Muscle of leg (tissue), 11 donors: Measurements from ENCODE around the gene TMEM52. TPM values are rescaled to one million over a fixed set of nuclear protein-coding genes. Genes with fewer than 3 reads are reported as not detected.

Experiments
- DNase-seq: peaks from one replicate; pipeline ENCODE4 v3.0.0; 2013
- H3K27ac ChIP-seq: one replicate; pipeline ENCODE4 v1.5.1; 2013; ENCODE audit warnings: mild to moderate bottlenecking, low read length, control low read depth
- H3K27me3 ChIP-seq: one replicate; pipeline ENCODE4 v1.6.1; 2013; ENCODE audit warnings: low read length; ENCODE audit not compliant: control insufficient read depth, insufficient read depth
- H3K36me3 ChIP-seq: one replicate; pipeline ENCODE4 v1.6.1; 2013; ENCODE audit warnings: low read length; ENCODE audit not compliant: control insufficient read depth, insufficient read depth
- H3K4me1 ChIP-seq: one replicate; pipeline ENCODE4 v1.6.1; 2013; ENCODE audit warnings: low read length; ENCODE audit not compliant: control insufficient read depth, insufficient read depth
- H3K4me3 ChIP-seq: one replicate; pipeline ENCODE4 v1.5.1; 2013; ENCODE audit warnings: low read length, control low read depth
- H3K9me3 ChIP-seq: replicated peaks from 2 replicates; pipeline ENCODE4 v1.6.1; 2013; ENCODE audit warnings: low read depth, low read length; ENCODE audit not compliant: control insufficient read depth
- whole genome bisulfite sequencing: methylation state at CpG from one replicate; pipeline ENCODE4 v1.1.5; 2013; ENCODE audit warnings: missing lambda C conversion rate; ENCODE audit not compliant: insufficient coverage; 5-methylcytosine and 5-hydroxymethylcytosine counted together
- polyA plus RNA-seq, 8 donors: library from polyadenylated mRNA; unstranded; fragments of 120-200 nt; gene quantifications; one replicate each; pipeline versions ENCODE4 v1.2.1 to v1.2.3, GENCODE V29; 2013; ENCODE audit warnings: inconsistent platforms in 1 of 8, low replicate concordance in 1 of 8; ENCODE audit not compliant: insufficient read length in 8 of 8, insufficient read depth in 1 of 8
- total RNA-seq: library from RNA; stranded (reverse); fragments of 120-200 nt; gene quantifications from one replicate; pipeline ENCODE4 v1.2.4, GENCODE V29; 2013

The TMEM52 gene
- total and polyA plus RNA-seq, 9 donors, result 43.3 to 129 (median 84.8) TPM

GRCh38 chr1:1954015-1954414 is 34.9 kb upstream of the TMEM52 start:
- WGBS, result 84% methylated on average over 7 of the region's 9 CpGs
- no peak for DNase-seq
- Histone ChIP-seq H3K27me3 (peaks cover 6% of the 10 kb centered on the region), H3K4me1 (no peaks in the 10 kb centered on the region), H3K36me3 (no peaks in the 10 kb centered on the region), H3K27ac (no peak overlapping the region), H3K4me3 (no peak overlapping the region), H3K9me3 (no peaks in the 10 kb centered on the region)

DNA sequence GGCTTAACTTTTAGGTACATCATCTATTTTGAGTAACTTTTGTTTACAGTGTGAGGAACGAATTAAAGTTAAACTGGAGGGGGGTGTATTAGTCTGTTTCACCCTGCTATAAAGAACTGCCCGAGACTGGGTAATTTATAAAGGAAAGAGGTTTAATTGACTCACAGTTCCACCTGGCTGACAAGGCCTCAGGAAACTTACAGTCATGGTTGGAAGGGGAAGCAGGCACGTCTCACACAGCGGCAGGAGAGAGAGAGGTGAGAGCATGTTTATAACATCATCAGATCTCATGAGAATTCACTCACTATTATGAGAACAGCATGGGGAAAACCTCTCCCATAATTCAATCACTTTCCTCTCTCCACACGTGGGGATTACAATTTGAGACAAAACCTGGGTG is 31.9 kb upstream of the TMEM52 start:
- H3K27ac ChIP-seq, result no peak overlapping the region
- H3K27me3 ChIP-seq, result peaks cover 11% of the 10 kb centered on the region
- WGBS, result 48% methylated on average over 2 of the region's 5 CpGs
- no peaks in the 10 kb centered on the region for H3K36me3 ChIP-seq
- H3K4me3 ChIP-seq, result no peak overlapping the region
- DNase-seq, result no peak
- no peaks in the 10 kb centered on the region for H3K9me3 ChIP-seq
- H3K4me1 ChIP-seq, result peaks cover 17% of the 10 kb centered on the region

DNA sequence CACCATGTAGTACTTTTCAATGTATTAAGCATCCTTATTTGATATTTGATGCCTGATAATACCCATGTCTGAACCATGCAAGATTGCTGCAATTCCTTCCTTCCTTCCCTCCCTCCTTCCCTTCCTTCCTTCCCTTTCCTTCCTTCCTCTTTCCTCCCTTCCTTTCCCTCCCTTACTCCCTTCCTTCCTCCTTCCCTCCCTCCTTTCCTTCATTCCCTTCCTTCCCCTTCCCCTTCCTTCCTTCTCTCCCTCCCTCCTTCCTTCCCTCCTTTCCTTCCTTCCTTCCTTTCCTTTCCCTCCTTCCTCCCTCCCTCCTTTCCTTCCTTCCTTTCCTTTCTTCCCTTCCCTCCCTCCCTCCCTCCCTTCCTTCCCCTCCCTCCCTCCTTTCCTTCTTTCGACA is 29.7 kb upstream of the TMEM52 start:
- Histone ChIP-seq H3K4me1 (peaks cover 22% of the 10 kb centered on the region), H3K36me3 (no peaks in the 10 kb centered on the region), H3K4me3 (no peak overlapping the region), H3K27me3 (peaks cover 12% of the 10 kb centered on the region), H3K27ac (no peak overlapping the region), H3K9me3 (no peaks in the 10 kb centered on the region)
- no peak for DNase-seq
- whole genome bisulfite sequencing, result 29% methylated on average over 1 of the region's 1 CpG

DNA sequence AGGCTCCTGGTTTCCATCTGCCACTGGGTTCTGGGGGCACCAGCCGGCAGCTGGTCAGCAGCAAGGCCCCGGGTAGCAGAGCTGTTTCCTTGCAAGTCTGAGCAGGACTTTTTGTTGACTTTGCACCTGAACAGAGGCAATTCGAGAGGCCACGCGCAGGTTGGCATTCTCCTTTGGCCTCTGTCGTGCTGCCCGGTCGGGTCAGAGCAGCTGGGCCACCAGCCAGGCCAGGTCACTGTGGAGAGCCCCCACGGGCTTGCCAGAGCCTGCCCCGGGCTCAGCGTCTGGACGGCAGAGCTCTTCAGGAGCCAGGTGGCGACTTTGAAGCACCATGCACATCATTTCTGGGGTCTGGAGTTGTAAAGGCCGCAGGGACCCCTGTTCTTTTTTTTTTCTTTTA is 28.4 kb upstream of the TMEM52 start:
- Histone ChIP-seq H3K9me3 (no peaks in the 10 kb centered on the region), H3K27me3 (peaks cover 12% of the 10 kb centered on the region), H3K4me3 (no peak overlapping the region), H3K27ac (no peak overlapping the region), H3K36me3 (no peaks in the 10 kb centered on the region), H3K4me1 (peaks cover 25% of the 10 kb centered on the region)
- 59% methylated on average over 12 of the region's 14 CpGs for whole genome bisulfite sequencing
- DNase-seq, result no peak

- Histone ChIP-seq H3K27ac (no peak overlapping the region), H3K4me1 (peaks cover 28% of the 10 kb centered on the region), H3K4me3 (no peak overlapping the region), H3K36me3 (no peaks in the 10 kb centered on the region), H3K27me3 (peaks cover 12% of the 10 kb centered on the region), H3K9me3 (no peaks in the 10 kb centered on the region)
- 9% methylated on average over 9 of the region's 11 CpGs for WGBS
- peak; percentile 71 for DNase-seq
These were observed 27.5 kb upstream of the TMEM52 start for GRCh38 chr1:1946540-1946939.

DNA sequence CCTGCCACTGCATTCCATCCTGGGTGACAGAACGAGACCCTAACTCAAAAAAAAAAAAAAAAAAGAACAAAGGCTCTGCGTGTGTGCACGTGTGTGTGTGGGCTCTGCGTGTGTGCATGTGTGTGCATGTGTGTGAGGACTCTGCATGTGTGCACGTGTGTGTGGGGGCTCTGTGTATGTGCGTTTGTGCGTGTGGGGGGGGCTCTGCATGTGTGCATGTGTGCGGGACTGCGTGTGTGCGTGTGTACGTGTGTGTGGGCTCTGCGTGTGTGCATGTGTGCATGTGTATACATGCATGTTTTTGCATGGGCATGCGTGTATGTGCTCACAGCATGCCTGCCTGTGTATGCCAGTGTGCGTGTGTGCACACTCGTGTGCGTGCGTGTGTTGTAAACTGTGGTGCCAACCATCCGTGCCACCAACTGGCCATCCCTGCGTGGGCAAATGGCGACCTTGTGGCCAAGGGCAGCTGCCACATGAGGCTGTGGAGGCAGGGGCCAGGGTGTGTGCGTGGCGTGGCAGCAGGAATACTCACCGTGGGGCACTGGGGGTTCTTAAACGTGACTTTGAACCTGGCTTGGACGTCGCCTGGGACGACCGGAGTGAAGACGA is 26.8 kb upstream of the TMEM52 start:
- 91% methylated on average over 24 of the region's 29 CpGs for WGBS
- Histone ChIP-seq H3K9me3 (no peaks in the 10 kb centered on the region), H3K4me1 (peaks cover 28% of the 10 kb centered on the region), H3K4me3 (no peak overlapping the region), H3K27ac (no peak overlapping the region), H3K27me3 (peaks cover 12% of the 10 kb centered on the region), H3K36me3 (no peaks in the 10 kb centered on the region)
- DNase-seq, result no peak

DNA sequence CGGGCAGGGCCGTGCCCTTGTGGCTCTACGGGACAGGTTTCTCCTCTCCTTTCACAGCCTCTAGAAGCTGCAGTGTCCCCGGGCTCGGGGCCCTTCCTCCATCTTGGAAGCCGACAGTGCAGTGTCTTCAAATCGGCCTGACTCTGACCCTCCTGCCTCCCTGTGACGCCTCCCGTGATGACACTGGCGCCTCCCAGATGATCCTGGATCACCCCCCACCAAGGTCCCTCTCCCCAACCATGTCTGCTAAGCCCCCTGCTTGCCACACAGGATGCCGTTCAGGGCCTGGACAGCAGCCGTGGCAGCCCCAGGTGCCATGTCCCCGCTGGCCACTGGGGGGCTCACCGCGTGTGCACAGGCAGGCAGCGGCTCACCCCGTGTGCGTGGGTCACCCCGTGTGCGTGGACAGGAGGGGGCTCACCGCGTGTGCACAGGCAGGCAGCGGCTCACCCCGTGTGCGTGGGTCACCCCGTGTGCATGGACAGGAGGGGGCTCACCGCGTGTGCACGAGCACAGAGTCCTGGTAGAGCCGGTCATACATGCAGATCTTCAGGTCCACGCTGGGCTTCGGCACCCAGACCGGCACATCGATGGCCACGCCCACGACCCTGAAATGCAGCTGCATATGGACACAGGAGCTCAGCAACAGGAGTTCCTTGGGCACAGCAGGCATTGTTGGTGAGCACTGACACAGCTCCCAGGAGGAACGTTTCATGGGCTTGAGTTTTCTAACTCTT is 24.9 kb upstream of the TMEM52 start:
- H3K27me3 ChIP-seq, result peaks cover 13% of the 10 kb centered on the region
- H3K36me3 ChIP-seq, result no peaks in the 10 kb centered on the region
- no peak overlapping the region for H3K27ac ChIP-seq
- no peak overlapping the region for H3K4me3 ChIP-seq
- peak; percentile 36 for DNase-seq
- H3K9me3 ChIP-seq, result no peaks in the 10 kb centered on the region
- 18% methylated on average over 36 of the region's 37 CpGs for WGBS
- peaks cover 28% of the 10 kb centered on the region for H3K4me1 ChIP-seq

- H3K27me3 ChIP-seq, result peaks cover 13% of the 10 kb centered on the region
- no peak for DNase-seq
- WGBS, result 80% methylated on average over 39 of the region's 45 CpGs
- peaks cover 28% of the 10 kb centered on the region for H3K4me1 ChIP-seq
- H3K4me3 ChIP-seq, result no peak overlapping the region
- H3K36me3 ChIP-seq, result no peaks in the 10 kb centered on the region
- H3K9me3 ChIP-seq, result no peaks in the 10 kb centered on the region
- H3K27ac ChIP-seq, result no peak overlapping the region
These were observed 23.9 kb upstream of the TMEM52 start for GRCh38 chr1:1942753-1943656.

GRCh38 chr1:1941868-1942752 is 23.0 kb upstream of the TMEM52 start:
- WGBS, result 74% methylated on average over 31 of the region's 39 CpGs
- DNase-seq, result no peak
- no peaks in the 10 kb centered on the region for H3K9me3 ChIP-seq
- H3K4me3 ChIP-seq, result no peak overlapping the region
- no peak overlapping the region for H3K27ac ChIP-seq
- no peaks in the 10 kb centered on the region for H3K36me3 ChIP-seq
- H3K27me3 ChIP-seq, result peaks cover 11% of the 10 kb centered on the region
- H3K4me1 ChIP-seq, result peaks cover 23% of the 10 kb centered on the region
